Measurements from ENCODE around the gene SERPINE1.

SERPINE1 gene

DNA sequence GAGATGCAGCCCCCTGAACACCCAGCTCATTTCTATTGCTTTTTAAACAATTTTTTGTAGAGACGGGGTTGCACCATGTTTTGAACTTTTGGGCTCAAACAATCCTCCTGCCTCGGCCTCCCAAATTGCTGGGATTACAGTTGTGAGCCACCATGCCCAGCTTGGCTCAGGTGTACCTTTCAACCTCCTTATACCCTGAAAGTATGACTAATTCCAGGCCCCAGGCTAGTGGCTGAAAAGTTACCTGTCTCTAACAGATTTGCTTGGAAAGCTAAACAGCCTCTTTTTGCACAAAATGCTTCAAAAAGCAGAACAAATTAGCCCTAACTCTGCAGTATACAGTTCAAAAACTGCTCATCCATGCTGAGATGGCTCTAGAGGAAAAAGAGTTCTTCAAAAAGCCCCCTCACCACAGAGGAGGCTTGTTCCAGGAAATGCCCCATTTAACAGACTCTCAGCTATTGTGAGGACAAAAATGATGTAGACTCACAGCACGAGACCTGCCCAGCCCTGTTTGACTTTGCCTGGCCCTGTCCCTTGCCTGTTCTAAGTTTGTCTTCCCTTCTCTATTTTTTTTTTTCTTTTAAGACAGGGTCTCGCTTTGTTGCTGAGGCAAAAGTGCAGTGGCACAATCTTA is 14.0 kb downstream of the SERPINE1 start:
- peak overlapping the region; percentile 19 for H3K9ac ChIP-seq (ENCODE audit: low read depth, low read length)
- H3K4me1 ChIP-seq (ENCODE audit: control insufficient read depth, insufficient read depth, low read length), result peaks cover 34% of the 10 kb centered on the region
- no peak overlapping the region for H3K4me2 ChIP-seq (ENCODE audit: low read length)
- H3K36me3 ChIP-seq (ENCODE audit: insufficient read depth, low read length), result peaks cover 15% of the 10 kb centered on the region
- H3K9me3 ChIP-seq (replicated peaks; ENCODE audit: low read length), result no peaks in the 10 kb centered on the region
- H3K4me3 ChIP-seq (ENCODE audit: low read length), result no peak overlapping the region
- no peaks in the 10 kb centered on the region for H3K27me3 ChIP-seq (ENCODE audit: control insufficient read depth, insufficient read depth, low read length)

DNA sequence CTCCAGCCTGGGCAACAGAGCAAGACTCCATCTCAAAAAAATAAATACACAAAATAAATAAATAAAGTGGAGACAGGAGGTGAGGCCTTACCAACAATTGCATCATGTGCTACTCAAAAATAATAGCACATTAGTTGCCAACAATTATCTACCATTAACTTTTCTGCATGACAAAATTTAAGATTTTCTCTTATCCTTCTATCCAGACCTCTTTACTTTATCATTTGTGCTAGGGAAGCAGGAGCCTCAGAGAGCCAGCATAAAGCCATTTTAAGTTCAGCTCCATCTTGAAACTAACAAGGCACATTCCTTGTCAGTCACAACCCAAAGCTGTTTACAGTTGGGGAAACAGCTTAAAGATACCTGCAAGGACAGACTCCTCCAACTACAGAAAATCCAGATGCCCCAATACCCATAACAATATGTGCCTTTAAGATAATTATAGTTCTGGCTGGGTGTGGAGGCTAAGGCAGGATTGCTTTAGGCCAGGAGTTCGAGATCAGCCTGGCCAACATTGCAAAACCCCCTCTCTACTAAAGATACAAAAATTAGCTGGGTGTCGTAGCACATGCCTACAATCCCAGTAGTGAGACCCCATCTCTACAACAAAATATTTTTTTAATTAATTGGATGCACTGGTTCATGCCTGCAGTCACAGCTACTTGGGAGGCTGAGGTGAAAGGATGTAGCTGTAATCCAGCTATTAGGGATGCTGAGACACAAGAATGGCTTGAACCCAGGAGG is 25.2 kb downstream of the SERPINE1 start:
- Histone ChIP-seq H3K4me2 (ENCODE audit: low read length) (no peak overlapping the region), H3K9me3 (replicated peaks; ENCODE audit: low read length) (no peaks in the 10 kb centered on the region), H3K27me3 (ENCODE audit: control insufficient read depth, insufficient read depth, low read length) (peaks cover 14% of the 10 kb centered on the region), H3K4me3 (ENCODE audit: low read length) (no peak overlapping the region), H3K9ac (ENCODE audit: low read depth, low read length) (no peak overlapping the region), H3K36me3 (ENCODE audit: insufficient read depth, low read length) (peaks cover 9% of the 10 kb centered on the region), H3K4me1 (ENCODE audit: control insufficient read depth, insufficient read depth, low read length) (peaks cover 8% of the 10 kb centered on the region)

DNA sequence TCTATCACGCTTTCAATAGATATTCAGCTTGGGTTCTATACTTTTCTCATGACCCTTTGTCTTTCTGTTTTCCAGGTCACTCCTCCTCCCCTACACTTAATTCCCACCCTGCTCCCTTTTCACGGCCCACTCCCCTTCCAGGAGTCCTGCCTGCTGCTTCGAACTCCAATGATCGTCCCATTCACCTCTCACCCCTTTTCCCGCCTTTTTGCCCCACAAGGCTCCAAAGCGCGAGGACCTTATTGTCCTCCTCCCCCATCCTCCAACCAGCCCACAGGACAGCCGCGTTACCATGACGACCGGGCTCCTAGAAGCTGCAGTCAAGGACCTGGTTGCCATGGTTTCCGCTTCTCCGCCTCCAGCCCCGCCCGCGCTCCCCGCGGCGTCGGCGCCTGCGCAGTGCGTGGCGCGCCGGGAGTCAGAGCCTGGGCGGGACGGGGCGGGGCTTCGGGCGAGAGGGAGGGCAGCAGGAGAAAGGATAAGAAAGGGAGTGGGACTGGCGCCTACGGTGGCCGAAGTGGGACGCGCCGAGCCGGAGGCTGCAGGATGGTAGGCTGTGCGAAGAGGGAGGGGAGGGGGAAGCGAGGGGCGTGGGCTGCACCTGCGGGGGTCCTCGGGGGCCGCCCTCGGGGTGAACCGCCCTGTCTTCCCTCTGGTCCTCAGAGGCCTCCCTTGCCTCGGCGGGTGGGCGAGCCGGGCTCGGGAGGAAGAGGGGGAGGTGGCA is 27.2 kb downstream of the SERPINE1 start, which contains the start of gene AP1S1:
Gene AP1S1 (plus strand): TSS at position 508 of the 724 bp plus-strand sequence. CDS start 39 bp downstream, at position 547.
- peaks cover 11% of the 10 kb centered on the region for H3K4me1 ChIP-seq (ENCODE audit: control insufficient read depth, insufficient read depth, low read length)
- no peaks in the 10 kb centered on the region for H3K27me3 ChIP-seq (ENCODE audit: control insufficient read depth, insufficient read depth, low read length)
- no peaks in the 10 kb centered on the region for H3K9me3 ChIP-seq (replicated peaks; ENCODE audit: low read length)
- H3K9ac ChIP-seq (ENCODE audit: low read depth, low read length), result peak within 1 kb of the TSS; percentile 93
- peaks cover 30% of the 10 kb centered on the region for H3K36me3 ChIP-seq (ENCODE audit: insufficient read depth, low read length)
- peak within 1 kb of the TSS; percentile 90 for H3K4me3 ChIP-seq (ENCODE audit: low read length)
- H3K4me2 ChIP-seq (ENCODE audit: low read length), result peak within 1 kb of the TSS; percentile 96

DNA sequence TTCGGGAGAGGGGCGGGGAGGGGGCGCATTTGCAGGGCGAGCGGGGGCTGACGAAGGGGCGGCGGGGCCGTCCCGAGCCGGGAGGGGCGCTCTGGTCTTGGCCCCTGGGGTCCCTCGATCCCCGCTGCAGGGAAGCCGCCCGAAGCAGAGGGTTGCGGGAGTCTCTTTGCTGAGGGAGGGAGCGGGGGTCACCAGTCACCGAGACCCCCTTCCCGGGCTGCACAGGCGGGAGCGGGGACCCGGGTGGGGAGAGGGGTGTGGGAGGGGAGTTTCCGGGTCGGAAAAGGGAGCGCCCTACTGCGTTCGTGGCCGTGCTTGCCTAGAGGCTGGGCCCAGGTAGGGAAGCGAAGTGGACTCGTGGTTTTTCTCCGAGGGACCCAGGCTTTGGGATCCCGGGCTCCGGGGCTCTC is 27.8 kb downstream of the SERPINE1 start:
- peaks cover 17% of the 10 kb centered on the region for H3K4me1 ChIP-seq (ENCODE audit: control insufficient read depth, insufficient read depth, low read length)
- peak overlapping the region; percentile 93 for H3K9ac ChIP-seq (ENCODE audit: low read depth, low read length)
- no peaks in the 10 kb centered on the region for H3K9me3 ChIP-seq (replicated peaks; ENCODE audit: low read length)
- H3K4me3 ChIP-seq (ENCODE audit: low read length), result peak overlapping the region; percentile 90
- peaks cover 33% of the 10 kb centered on the region for H3K36me3 ChIP-seq (ENCODE audit: insufficient read depth, low read length)
- peak overlapping the region; percentile 96 for H3K4me2 ChIP-seq (ENCODE audit: low read length)
- H3K27me3 ChIP-seq (ENCODE audit: control insufficient read depth, insufficient read depth, low read length), result no peaks in the 10 kb centered on the region

DNA sequence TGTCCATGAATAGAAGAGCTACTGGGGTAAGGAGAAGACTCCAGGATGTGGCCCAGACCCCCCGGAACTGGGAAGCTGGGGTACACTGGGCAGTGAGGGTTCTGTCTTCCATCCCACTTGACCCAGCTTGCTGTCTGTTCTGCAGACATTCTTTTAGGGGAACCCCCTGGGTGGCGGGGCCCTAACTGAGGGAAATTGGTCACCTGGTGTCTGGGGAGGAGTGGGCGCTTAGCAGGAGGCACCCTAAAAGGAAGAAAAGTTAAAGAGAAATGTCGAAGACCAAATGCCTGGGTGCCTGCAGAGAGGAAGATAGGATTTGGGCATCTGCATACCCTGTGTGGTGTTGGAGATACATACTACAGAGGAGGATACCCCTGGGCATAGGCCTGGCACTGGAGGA is 28.4 kb downstream of the SERPINE1 start:
- peaks cover 39% of the 10 kb centered on the region for H3K36me3 ChIP-seq (ENCODE audit: insufficient read depth, low read length)
- H3K27me3 ChIP-seq (ENCODE audit: control insufficient read depth, insufficient read depth, low read length), result no peaks in the 10 kb centered on the region
- peak overlapping the region; percentile 90 for H3K4me3 ChIP-seq (ENCODE audit: low read length)
- no peaks in the 10 kb centered on the region for H3K9me3 ChIP-seq (replicated peaks; ENCODE audit: low read length)
- H3K9ac ChIP-seq (ENCODE audit: low read depth, low read length), result peak overlapping the region; percentile 93
- H3K4me1 ChIP-seq (ENCODE audit: control insufficient read depth, insufficient read depth, low read length), result peaks cover 23% of the 10 kb centered on the region
- H3K4me2 ChIP-seq (ENCODE audit: low read length), result peak overlapping the region; percentile 96

DNA sequence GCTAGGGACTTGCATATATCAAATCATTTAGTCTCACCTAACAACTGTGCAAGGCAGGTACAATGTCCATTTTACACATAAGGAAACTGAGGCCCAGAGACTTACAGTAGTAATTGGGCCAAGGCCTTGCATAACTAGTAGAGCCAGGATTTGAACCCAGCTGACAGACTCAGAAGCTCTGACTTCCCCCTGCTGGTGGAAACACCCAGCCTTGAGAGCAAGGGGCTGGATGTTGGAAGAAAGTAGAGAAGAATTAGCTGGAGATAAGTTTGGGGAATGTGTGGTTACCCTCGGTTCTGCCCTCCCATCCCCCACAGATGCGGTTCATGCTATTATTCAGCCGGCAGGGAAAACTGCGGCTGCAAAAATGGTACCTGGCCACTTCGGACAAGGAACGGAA is 29.4 kb downstream of the SERPINE1 start:
- no peak overlapping the region for H3K9ac ChIP-seq (ENCODE audit: low read depth, low read length)
- H3K4me1 ChIP-seq (ENCODE audit: control insufficient read depth, insufficient read depth, low read length), result peaks cover 23% of the 10 kb centered on the region
- H3K4me2 ChIP-seq (ENCODE audit: low read length), result no peak overlapping the region
- H3K9me3 ChIP-seq (replicated peaks; ENCODE audit: low read length), result no peaks in the 10 kb centered on the region
- H3K27me3 ChIP-seq (ENCODE audit: control insufficient read depth, insufficient read depth, low read length), result no peaks in the 10 kb centered on the region
- H3K36me3 ChIP-seq (ENCODE audit: insufficient read depth, low read length), result peaks cover 43% of the 10 kb centered on the region
- H3K4me3 ChIP-seq (ENCODE audit: low read length), result no peak overlapping the region

DNA sequence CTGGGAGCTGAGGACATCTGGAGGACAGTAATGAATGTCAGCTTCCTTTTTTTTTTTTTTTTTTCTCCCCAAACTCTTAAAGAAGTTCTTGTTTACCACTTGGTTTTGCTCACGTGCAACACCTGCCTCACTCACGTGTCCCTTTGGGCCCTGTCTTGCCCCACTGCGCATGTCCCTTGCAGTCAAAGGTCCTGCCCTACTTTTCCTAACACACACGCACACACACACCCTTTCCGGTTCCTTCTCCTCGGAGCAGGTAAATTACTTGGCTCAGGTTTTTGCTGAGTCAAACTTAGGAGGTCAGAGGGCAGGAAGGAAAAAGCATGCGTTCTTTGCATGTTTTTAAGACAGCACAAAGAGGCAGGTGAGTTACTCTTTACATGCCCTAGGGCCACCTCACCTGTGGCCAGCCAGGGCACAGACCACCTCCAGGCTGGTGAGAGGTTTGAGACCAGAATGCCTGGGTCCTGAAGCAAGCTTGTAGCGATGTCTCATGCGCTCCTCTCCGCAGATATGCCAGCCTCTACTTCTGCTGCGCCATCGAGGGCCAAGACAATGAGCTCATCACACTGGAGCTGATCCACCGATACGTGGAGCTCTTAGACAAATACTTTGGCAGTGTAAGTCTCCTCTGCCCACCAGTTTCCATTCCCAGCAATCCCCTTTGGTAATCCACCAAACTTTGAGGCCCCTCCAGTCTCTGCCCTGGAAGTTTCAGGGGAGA is 30.1 kb downstream of the SERPINE1 start:
- Histone ChIP-seq H3K9me3 (replicated peaks; ENCODE audit: low read length) (no peaks in the 10 kb centered on the region), H3K4me3 (ENCODE audit: low read length) (no peak overlapping the region), H3K4me1 (ENCODE audit: control insufficient read depth, insufficient read depth, low read length) (peaks cover 24% of the 10 kb centered on the region), H3K27me3 (ENCODE audit: control insufficient read depth, insufficient read depth, low read length) (no peaks in the 10 kb centered on the region), H3K9ac (ENCODE audit: low read depth, low read length) (no peak overlapping the region), H3K4me2 (ENCODE audit: low read length) (no peak overlapping the region), H3K36me3 (ENCODE audit: insufficient read depth, low read length) (peaks cover 49% of the 10 kb centered on the region)

DNA sequence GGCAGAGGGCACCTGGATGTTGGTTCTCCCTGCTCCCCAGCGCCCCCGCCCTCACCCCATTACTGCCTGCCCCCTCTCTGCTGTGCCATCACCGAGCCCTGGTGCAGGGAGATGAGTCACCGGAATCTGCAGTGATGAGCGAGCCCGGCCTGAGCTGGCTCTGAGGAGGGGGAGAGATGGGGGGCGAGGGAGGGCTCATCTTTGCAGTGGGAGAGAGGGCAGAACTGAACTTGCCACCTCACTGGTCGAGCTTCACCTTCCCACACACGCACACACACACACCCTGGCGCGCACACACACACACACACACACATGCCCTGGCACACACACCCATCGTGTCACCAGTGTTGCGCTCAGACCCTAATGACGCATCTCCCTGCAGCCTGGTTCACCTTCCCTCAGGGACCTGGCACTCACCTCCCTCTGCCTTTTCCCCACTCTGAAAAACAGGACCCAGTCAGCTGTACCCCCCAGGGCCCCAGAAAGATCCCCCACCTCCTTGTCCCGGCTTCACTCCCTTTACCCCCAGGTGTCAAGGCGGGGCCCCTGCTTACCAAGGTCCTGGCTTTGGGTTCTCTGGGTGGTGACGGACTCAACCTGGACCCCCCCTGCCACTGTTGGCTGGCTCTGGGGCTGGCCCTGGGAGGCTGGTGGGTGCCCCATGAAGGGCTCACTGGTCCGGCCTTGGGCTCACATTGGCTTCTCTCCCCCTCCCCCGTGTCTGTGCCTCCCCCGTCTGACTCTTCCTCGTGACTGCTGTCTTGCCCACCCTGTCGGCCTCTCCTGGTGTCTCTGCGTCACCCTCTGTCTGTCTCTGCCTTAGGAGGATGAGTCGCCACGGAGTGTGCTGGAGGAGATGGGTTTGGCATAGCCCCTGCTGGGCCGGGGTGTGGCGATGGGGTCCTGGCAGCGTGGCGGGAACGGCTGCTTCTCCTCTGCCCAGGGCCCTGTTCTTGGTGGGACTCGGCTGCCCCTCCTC is 33.1 kb downstream of the SERPINE1 start:
- Histone ChIP-seq H3K9me3 (replicated peaks; ENCODE audit: low read length) (no peaks in the 10 kb centered on the region), H3K36me3 (ENCODE audit: insufficient read depth, low read length) (peaks cover 49% of the 10 kb centered on the region), H3K4me1 (ENCODE audit: control insufficient read depth, insufficient read depth, low read length) (peaks cover 46% of the 10 kb centered on the region), H3K27me3 (ENCODE audit: control insufficient read depth, insufficient read depth, low read length) (peaks cover 9% of the 10 kb centered on the region), H3K4me3 (ENCODE audit: low read length) (no peak overlapping the region), H3K4me2 (ENCODE audit: low read length) (no peak overlapping the region), H3K9ac (ENCODE audit: low read depth, low read length) (peak overlapping the region; percentile 31)

DNA sequence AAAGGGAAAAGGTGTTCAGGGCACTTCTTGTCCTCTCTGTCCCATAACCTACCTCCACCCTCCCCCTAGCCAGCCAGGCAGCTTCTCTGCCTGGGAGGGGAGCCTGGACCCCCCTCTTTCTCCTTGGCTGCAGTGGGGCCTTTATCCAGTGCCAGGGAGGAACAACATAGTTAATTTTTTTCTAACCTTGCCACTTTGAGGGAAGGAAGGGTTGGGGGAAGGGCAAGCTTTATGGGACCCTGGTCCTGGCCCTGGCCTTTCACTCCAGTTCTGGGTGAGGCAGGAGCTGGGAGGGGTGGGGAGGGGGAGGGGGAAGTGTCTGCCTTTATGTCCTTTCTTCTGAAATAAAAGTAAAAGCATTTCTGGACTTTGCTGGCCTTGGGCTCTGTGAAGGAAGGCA is 34.0 kb downstream of the SERPINE1 start:
- H3K4me2 ChIP-seq (ENCODE audit: low read length), result no peak overlapping the region
- no peaks in the 10 kb centered on the region for H3K9me3 ChIP-seq (replicated peaks; ENCODE audit: low read length)
- no peak overlapping the region for H3K9ac ChIP-seq (ENCODE audit: low read depth, low read length)
- H3K4me1 ChIP-seq (ENCODE audit: control insufficient read depth, insufficient read depth, low read length), result peaks cover 49% of the 10 kb centered on the region
- peaks cover 49% of the 10 kb centered on the region for H3K36me3 ChIP-seq (ENCODE audit: insufficient read depth, low read length)
- peaks cover 16% of the 10 kb centered on the region for H3K27me3 ChIP-seq (ENCODE audit: control insufficient read depth, insufficient read depth, low read length)
- H3K4me3 ChIP-seq (ENCODE audit: low read length), result no peak overlapping the region

DNA sequence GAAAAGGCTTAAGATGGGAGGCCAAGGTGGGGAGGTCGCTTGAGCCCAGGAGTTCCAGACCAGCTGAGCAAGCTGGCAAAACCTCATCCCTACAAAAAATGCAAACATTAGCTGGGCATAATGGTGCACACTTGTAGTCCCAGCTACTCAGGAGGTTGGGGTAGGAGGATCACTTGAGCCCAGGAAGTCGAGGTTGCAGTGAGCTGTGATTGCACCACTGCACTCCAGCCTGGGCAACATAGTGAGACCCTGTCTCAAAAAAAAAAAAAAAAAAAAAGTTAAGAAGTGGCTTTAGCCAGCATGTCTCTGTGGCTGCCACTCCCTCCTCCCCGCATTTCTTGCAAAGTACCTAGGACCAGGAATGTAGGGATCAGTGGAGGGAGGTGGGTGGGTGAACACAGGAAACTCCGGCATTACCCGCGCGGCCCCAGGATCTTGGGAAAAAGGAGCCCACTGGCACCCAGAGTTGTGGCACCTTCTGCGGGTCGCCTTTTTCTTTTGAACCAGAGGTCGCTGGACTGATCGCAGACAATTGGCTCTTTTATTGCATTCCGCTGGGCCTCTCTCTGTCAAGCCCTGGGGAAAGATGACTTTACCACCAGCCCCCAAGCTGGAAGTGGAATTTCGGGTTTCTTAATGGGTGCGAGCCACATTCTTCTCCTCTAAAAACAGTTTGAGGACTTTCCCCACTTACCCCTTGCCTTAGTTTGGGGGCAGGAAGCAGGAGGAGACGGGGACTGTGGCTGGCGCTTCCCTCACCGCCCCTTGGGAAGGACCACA is 35.0 kb downstream of the SERPINE1 start:
- H3K4me1 ChIP-seq (ENCODE audit: control insufficient read depth, insufficient read depth, low read length), result peaks cover 55% of the 10 kb centered on the region
- no peak overlapping the region for H3K4me2 ChIP-seq (ENCODE audit: low read length)
- peaks cover 42% of the 10 kb centered on the region for H3K36me3 ChIP-seq (ENCODE audit: insufficient read depth, low read length)
- peaks cover 20% of the 10 kb centered on the region for H3K27me3 ChIP-seq (ENCODE audit: control insufficient read depth, insufficient read depth, low read length)
- no peak overlapping the region for H3K4me3 ChIP-seq (ENCODE audit: low read length)
- no peak overlapping the region for H3K9ac ChIP-seq (ENCODE audit: low read depth, low read length)
- no peaks in the 10 kb centered on the region for H3K9me3 ChIP-seq (replicated peaks; ENCODE audit: low read length)

Data from skeletal muscle satellite cell (primary cell).